Stimulated activated CD8-positive, alpha-beta memory T cell treated with anti-CD3 and anti-CD28 coated beads, Interleukin-4, amount 100 ng/mL, for 1 hour (primary cell): ENCODE data around the gene SMARCC2.
"Not testable (repeated sequence)": the region's sequence is repeated elsewhere in the genome, so short reads cannot be mapped to it uniquely, and the experiment has no call there.

ENCODE experiments used
- DNase-seq, 2 donors: peaks; one replicate each; pipeline ENCODE4 v3.0.0-alpha.2; 2020; ENCODE audit warnings: low read depth in 2 of 2, low spot score in 1 of 2

SMARCC2 gene

DNA sequence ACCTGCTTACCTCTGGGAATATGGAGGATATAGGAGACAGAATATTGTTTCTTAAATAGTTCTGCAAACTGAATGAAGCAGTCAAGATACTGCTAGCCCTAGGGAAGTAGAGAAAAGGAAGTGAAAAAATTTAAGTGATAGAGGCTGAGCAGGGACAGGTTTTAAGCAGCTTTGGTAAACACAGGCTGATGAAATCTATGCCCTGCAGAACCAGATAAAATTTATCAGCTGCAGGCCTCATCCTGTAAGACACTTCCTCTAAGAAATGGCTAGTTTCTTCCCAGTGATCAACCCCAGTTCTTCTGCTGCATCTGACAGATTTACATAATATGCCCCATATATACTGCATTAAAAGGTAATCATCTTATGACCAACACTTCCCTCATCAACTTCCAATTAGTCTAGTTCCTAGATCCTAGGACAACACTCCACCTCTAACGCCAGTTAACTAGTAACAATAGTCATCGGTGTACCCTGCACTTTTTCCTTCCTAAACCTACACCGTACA lies 62.5 kb downstream of the SMARCC2 start:
- DNase-seq, result no peak

DNA sequence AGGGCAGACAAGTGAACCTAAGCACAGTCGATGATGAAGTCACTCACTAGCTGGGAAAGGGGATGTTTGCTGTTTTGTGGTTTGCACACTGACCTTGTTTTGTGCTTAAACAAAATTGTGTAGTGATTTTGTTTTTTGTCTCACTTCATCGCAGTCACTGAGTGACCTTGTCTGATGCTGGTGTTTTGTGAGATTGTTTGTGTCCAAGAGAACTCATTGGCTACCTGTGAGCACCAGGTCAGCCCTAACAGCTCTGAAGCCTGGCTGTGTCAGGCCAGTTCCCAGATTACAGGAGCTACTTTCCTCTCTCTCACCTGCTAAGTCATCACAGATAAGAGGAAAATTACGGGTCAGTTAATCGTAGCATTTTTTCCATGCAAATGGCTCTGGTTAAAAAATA lies 65.2 kb downstream of the SMARCC2 start:
- DNase-seq, result no peak

DNA sequence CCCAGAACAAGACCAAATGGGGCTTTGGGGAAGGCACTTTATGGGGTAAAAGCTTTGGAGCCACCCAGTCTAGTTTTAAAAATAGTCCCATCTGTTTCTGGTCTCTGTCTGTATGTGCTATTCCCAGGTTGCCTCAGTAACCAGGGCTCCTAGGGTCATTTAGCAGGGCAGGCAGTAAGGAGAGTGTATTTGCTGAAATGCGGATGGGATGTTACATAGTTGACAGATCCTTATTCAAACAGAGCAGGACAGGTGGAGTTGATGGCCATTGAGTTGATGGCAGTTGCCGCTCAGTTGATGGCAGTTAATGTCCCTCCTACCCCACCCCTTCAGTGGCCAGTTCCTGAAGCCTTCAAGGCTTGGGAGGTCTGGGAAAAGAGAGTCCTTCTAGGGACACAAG lies 66.6 kb downstream of the SMARCC2 start:
- DNase-seq, result no peak

DNA sequence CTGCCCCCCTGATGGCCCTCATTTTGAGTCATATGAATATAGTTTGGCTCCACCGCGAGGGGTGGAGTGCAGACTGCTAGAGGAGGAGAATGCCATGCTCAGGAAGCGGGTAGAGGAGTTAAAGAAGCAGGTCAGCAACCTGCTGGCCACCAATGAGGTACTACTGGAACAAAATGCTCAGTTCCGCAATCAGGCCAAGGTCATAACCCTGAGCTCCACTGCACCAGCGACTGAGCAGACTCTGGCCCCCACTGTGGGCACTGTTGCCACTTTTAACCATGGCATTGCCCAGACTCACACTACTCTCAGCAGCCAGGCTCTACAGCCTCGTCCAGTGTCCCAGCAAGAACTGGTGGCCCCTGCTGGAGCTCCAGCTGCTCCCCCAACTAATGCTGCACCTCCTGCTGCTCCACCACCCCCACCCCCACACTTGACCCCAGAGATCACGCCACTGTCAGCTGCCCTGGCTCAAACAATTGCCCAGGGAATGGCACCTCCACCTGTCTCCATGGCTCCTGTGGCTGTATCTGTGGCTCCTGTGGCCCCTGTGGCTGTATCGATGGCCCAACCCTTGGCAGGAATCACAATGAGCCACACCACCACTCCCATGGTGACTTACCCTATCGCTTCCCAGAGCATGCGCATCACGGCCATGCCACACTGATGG lies 67.9 kb downstream of the SMARCC2 start:
- no peak for DNase-seq

DNA sequence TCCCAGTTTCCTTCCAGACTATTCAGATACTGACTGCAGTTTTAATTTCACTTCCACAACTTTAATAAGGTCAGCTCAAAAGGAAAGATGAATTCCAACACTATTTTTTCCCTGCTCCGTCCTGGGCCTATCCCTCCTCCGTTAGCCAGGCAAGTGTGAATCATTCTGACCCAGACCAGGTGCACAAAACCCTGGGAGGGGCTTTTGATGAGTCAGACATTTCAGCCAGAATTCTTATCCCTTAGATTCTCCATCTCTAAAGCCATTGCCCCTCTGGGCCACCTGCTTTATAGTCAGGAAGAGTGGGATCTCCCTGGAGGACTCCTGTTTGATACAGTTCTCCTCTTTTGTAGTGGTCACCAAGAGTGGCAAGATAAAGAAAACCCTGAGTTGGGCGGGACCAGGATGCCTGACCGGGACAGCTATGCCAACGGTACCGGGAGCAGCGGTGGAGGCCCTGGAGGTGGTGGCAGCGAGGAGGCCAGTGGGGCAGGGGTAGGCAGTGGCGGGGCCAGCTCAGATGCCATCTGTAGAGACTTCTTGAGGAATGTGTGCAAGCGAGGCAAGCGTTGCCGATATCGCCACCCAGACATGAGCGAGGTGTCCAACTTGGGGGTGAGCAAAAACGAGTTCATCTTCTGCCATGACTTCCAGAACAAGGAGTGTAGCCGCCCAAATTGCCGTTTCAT lies 69.0 kb downstream of the SMARCC2 start:
- no peak for DNase-seq

DNA sequence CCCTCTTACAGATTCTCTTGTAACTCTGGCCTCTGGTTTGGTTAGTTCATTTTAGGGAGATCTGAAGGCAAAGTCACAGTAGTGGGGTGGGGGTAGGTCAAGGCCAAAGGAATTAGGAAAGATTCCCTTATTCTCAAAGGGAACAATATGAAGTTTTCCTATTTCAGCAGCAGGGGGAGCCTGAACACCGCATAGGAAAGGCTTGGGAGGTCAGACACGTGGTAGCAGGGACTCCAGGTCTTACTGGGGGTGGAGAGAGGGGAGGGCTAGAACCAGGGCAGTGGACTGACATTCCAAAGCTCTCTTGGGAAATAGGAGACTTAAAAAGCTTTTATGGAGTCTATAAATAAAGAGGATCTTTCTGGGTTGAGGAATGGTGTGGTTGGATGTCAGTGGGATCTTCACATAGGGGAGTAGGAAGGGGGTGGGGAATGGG lies 69.9 kb downstream of the SMARCC2 start:
- no peak for DNase-seq

DNA sequence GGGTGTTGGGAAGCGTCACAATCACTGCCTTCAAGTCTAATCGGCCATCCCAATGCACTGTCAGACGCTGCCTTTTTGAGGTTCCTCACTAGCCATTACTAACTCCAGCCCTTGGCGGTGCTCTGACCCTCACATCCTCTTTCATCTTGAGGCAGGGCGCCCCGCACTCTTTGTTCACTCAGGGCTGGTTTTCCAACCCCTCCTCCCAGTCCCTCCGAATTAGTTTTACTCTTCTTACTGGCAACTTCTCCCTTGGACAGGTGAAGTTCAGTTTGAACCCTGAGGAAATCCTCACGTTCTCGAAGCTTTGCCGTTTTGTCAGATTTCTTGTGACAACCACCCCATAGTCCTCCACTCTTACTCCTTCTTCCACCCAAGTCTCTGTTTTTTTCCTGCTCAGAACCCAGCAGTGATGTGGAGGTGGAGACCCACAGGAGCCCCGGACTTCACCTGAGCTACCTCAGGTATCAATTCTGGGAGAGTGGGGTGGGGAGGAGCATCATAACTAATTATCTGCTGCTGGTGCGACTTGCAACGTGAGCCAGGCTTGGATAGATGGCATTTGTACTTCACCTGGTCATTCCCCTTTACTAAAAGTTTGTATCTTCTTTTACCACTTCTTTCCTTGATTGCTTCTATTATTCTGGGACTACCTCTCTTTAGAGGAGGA lies 70.5 kb downstream of the SMARCC2 start:
- DNase-seq, result no peak

DNA sequence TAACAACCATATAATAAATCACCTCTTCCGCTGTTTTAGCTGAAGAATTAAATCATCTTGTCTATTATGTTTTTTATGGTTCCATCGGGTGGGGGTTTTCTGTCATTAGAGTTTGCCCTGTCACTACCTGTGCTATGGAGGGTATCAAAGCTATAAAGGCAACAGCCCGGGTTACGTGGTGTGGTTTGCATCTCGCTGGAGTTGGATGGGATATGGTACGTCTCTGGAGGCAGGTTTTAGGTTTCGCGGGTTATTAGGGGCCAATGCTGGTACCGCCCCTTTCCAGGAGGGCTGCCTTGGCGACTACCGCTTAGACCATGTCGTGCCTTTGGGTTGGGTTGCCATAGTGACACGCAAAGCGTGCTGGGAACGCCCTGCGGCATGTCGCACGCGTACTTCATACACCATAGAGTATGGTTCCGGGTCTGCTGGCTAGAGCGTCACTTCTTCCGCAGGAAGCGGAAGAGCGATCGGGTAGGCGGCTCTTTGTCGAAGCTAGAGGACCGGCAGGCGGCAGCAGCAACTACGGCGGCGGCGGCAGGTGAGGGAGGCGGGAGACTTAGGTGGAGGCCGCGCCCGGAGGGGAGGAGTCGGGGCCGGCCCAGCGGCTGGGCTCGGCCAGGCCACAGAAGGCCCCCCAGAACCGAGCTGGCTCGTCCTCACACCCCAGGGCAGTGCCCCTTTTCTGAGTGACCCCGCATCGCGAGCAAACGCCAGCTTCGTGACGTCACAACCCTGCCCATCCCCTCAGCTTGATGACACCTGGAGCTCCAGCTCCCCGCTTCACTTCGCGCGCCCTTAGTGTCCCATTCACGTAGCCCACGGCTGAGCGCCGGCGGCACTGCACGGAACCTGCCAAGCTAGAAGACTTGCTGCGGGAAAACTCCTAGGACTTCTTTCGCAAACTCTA lies 71.2 kb downstream of the SMARCC2 start, which contains the start of gene ZC3H10:
TSS of gene ZC3H10 (plus strand) at position 489 of the 910 bp plus-strand sequence. CDS start 2,297 bp downstream, outside the sequence.
- peak; percentile 91 to 95 for DNase-seq

DNA sequence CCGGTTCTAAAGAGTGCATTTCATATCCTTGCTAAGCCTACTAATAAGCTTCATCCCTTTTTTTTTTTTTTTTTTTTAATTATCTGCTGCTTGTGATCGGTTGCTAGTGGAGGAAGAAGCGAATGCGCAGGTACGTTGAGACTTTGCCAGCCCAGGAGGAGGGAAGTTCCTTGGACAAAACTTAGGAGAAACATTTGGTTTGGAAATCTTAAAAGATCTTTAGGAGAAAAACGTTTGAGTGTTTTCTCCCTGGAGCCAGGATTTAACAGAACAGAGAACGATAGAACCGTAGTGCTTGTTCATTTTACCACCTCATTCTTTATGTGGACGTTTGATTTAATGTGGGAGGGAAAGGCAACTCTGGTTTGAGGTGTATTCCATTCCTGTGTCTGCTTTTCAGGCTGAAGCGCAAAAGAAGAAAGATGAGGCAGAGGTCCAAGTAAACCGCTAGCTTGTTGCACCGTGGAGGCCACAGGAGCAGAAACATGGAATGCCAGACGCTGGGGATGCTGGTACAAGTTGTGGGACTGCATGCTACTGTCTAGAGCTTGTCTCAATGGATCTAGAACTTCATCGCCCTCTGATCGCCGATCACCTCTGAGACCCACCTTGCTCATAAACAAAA lies 72.1 kb downstream of the SMARCC2 start:
- not testable (repeated sequence) for DNase-seq

DNA sequence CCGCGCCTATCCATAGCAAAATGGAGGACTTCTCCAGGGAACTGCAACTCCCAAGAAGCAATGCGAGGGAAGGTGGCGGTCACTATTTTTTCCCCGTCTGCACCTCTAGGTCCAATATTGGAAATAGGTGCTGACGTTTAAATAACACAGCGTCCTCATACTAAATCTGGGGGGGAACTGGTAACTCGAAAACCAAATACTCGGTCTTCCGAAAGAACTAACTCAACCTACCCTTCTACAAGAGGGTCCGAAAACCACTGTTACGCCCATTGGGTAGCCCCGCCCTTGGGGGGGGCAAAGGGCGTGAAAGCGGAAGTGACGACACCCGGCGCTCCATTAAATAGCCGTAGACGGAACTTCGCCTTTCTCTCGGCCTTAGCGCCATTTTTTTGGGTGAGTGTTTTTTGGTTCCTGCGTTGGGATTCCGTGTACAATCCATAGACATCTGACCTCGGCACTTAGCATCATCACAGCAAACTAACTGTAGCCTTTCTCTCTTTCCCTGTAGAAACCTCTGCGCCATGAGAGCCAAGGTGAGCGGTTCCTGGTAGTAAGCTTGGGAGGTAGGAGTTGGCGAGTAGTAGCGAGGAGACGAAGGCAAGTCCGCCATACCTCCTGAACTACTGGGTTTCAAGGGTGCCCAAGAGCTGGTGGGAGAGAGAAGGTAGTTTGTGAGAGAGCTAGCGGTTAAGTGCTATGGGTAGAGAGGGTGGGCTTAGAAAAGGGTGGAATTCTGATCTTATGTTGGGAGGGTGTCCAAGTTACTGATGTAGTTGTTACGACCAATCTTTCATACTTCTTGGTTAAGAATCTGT lies 72.8 kb downstream of the SMARCC2 start, which contains the start of gene RPL41:
TSS of gene RPL41 (plus strand) at position 367 of the 815 bp plus-strand sequence.
- DNase-seq, result peak; percentile 88 to 91

DNA sequence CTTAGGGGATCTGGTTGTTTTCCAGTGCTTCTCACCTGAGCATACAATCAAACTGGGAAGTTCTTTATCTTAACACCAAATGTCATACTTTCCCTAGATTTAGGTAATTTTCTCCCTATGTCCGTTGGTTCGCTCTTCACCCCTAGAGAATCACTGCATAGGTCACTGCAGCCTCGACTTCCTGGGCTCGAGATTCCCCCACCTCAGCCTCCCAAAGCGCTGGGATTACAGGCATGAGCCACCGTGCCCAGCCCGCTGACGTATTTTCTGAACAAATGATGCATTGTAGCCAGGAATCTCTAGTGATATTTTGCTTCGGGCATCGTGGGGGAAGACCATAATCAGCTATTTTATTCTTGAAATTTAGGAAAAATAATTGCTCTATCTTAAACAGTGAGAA lies 74.0 kb downstream of the SMARCC2 start:
- no peak for DNase-seq

DNA sequence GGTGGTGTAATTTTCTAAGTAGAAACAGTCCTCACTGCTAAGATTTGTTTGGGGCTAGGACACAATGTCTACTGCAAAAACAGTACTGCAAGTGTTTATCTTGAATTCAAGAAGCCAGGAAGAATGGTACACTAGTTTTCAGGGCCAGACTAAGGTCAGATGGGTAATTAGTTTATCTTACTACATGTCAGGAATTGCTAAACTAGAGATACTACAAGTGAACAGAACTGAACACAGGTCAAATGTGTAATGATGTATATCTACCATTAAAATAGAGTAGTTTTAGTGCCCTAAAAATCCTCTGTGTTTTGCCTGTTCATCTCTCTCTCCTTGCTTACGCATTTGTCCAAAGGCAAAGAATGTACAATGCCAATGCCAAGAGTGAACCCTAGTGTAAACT lies 75.2 kb downstream of the SMARCC2 start:
- DNase-seq, result no peak
